ENCODE results near the gene RHO. TPM values are rescaled to one million over a fixed set of nuclear protein-coding genes. Genes with fewer than 3 reads are reported as not detected.
"Not testable (repeated sequence)": the region's sequence is repeated elsewhere in the genome, so short reads cannot be mapped to it uniquely, and the experiment has no call there.

RHO gene
- total RNA-seq, 1 donor: not detected

DNA sequence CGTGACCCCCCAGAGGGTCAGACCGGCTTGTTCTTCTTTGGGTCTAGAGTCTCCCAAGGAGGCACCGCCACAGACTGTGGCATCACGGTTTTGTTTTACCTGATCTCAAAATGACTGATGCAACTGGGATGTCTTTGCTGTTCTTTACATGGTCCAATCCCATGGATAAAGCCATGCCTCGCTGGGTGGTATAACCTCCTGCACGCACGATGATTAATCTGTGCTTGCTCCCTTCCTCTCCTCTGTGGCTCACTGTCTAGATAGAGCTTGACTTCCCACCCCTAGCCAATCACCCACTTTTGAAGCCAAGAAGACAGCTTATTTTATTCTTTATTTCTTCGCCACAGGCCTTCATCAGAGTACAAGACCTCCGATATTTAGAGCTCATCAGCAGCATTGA lies 36.6 kb upstream of the RHO start:
- Histone ChIP-seq H3K4me2 (ENCODE audit: insufficient read depth, low read length) (no peak overlapping the region), H2AFZ (ENCODE audit: low read length) (no peak overlapping the region), H3K9me3 (ENCODE audit: low read depth, low read length) (no peaks in the 10 kb centered on the region), H3K27me3 (ENCODE audit: insufficient read depth, low read length) (no peaks in the 10 kb centered on the region), H3K4me3 (ENCODE audit: insufficient read depth, low read length) (no peak overlapping the region), H3K4me1 (ENCODE audit: insufficient read depth, low read length) (peaks cover 34% of the 10 kb centered on the region), H3K36me3 (ENCODE audit: insufficient read depth, low read length) (peaks cover 20% of the 10 kb centered on the region), H4K20me1 (ENCODE audit: insufficient read depth, low read length) (no peaks in the 10 kb centered on the region), H3K79me2 (ENCODE audit: insufficient read depth, low read length) (peaks cover 4% of the 10 kb centered on the region), H3K27ac (ENCODE audit: low read depth, low read length) (peak overlapping the region; percentile 98)
- peak; percentile 86 for DNase-seq (ENCODE audit: insufficient read length, low spot score, missing footprints)
- TF ChIP-seq, protein P1, sequence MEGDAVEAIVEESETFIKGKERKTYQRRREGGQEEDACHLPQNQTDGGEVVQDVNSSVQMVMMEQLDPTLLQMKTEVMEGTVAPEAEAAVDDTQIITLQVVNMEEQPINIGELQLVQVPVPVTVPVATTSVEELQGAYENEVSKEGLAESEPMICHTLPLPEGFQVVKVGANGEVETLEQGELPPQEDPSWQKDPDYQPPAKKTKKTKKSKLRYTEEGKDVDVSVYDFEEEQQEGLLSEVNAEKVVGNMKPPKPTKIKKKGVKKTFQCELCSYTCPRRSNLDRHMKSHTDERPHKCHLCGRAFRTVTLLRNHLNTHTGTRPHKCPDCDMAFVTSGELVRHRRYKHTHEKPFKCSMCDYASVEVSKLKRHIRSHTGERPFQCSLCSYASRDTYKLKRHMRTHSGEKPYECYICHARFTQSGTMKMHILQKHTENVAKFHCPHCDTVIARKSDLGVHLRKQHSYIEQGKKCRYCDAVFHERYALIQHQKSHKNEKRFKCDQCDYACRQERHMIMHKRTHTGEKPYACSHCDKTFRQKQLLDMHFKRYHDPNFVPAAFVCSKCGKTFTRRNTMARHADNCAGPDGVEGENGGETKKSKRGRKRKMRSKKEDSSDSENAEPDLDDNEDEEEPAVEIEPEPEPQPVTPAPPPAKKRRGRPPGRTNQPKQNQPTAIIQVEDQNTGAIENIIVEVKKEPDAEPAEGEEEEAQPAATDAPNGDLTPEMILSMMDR (IDR thresholded peaks at IDR 0.05; ENCODE audit: extremely low read depth, low read depth, low read length): no peak

DNA sequence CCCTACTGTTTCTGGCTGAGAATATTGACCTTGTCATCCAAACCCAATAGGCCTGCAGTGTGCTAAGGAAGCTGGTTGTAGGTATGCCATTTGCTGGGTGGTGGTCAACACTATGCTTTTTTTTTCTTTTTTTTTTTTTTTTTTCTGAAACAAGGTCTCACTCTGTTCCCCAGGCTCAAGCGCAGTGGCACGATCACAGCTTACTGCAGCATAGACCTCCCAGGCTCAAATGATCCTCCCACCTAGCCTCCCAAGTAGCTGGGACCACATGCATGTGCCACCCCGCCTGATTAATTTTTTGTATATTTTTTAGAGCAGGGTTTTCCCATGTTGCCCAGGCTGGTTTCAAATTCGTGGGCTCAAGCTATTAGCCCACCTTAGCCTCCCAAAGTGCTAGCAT lies 35.7 kb upstream of the RHO start:
- no peaks in the 10 kb centered on the region for H4K20me1 ChIP-seq (ENCODE audit: insufficient read depth, low read length)
- peaks cover 4% of the 10 kb centered on the region for H3K79me2 ChIP-seq (ENCODE audit: insufficient read depth, low read length)
- no peak for DNase-seq (ENCODE audit: insufficient read length, low spot score, missing footprints)
- peaks cover 25% of the 10 kb centered on the region for H3K4me1 ChIP-seq (ENCODE audit: insufficient read depth, low read length)
- H3K9me3 ChIP-seq (ENCODE audit: low read depth, low read length): no peaks in the 10 kb centered on the region
- H3K36me3 ChIP-seq (ENCODE audit: insufficient read depth, low read length): peaks cover 20% of the 10 kb centered on the region
- H3K27me3 ChIP-seq (ENCODE audit: insufficient read depth, low read length): no peaks in the 10 kb centered on the region
- no peak overlapping the region for H3K4me2 ChIP-seq (ENCODE audit: insufficient read depth, low read length)
- H3K4me3 ChIP-seq (ENCODE audit: insufficient read depth, low read length): no peak overlapping the region
- TF ChIP-seq, protein P1 (IDR thresholded peaks at IDR 0.05; ENCODE audit: extremely low read depth, low read depth, low read length): no peak
- peak overlapping the region; percentile 98 for H3K27ac ChIP-seq (ENCODE audit: low read depth, low read length)
- no peak overlapping the region for H2AFZ ChIP-seq (ENCODE audit: low read length)

DNA sequence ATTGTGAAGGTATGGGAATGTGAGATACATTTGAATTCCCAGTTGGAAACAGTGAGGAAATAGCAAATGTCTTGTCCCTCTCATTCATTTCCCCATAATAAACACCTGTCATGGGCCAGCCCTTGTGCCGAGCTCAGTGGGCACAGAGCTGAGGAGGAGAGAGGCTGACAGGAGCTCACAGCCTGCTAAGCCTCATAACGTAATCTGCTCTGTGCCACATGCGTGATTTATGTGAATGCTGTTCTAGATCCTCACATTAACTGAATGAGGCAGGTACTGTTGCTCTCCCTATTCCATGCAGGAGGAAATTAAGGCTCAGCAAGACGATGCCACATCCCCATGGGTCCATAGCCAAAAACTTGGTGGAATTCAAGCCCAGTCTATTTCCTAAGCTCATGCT lies 35.2 kb upstream of the RHO start:
- Histone ChIP-seq H3K36me3 (ENCODE audit: insufficient read depth, low read length) (peaks cover 20% of the 10 kb centered on the region), H3K27me3 (ENCODE audit: insufficient read depth, low read length) (no peaks in the 10 kb centered on the region), H3K4me1 (ENCODE audit: insufficient read depth, low read length) (peaks cover 25% of the 10 kb centered on the region), H3K4me3 (ENCODE audit: insufficient read depth, low read length) (no peak overlapping the region), H3K9me3 (ENCODE audit: low read depth, low read length) (no peaks in the 10 kb centered on the region), H3K4me2 (ENCODE audit: insufficient read depth, low read length) (no peak overlapping the region), H3K79me2 (ENCODE audit: insufficient read depth, low read length) (peaks cover 4% of the 10 kb centered on the region), H3K27ac (ENCODE audit: low read depth, low read length) (no peak overlapping the region), H2AFZ (ENCODE audit: low read length) (no peak overlapping the region), H4K20me1 (ENCODE audit: insufficient read depth, low read length) (no peaks in the 10 kb centered on the region)
- TF ChIP-seq, protein P1 (IDR thresholded peaks at IDR 0.05; ENCODE audit: extremely low read depth, low read depth, low read length): no peak
- DNase-seq (ENCODE audit: insufficient read length, low spot score, missing footprints): no peak

GRCh38 chr3:129494499-129494898 lies 33.9 kb upstream of the RHO start:
- peak overlapping the region; percentile 53 for H3K4me2 ChIP-seq (ENCODE audit: insufficient read depth, low read length)
- not testable (repeated sequence) for DNase-seq (ENCODE audit: insufficient read length, low spot score, missing footprints)

GRCh38 chr3:129495006-129495639 lies 33.3 kb upstream of the RHO start:
- peaks cover 24% of the 10 kb centered on the region for H3K36me3 ChIP-seq (ENCODE audit: insufficient read depth, low read length)
- not testable (repeated sequence) for H3K27me3 ChIP-seq (ENCODE audit: insufficient read depth, low read length); H3K4me3 ChIP-seq (ENCODE audit: insufficient read depth, low read length); H3K79me2 ChIP-seq (ENCODE audit: insufficient read depth, low read length); DNase-seq (ENCODE audit: insufficient read length, low spot score, missing footprints); H3K9me3 ChIP-seq (ENCODE audit: low read depth, low read length); H4K20me1 ChIP-seq (ENCODE audit: insufficient read depth, low read length); H2AFZ ChIP-seq (ENCODE audit: low read length)
- H3K4me2 ChIP-seq (ENCODE audit: insufficient read depth, low read length): peak overlapping the region; percentile 53
- peaks cover 29% of the 10 kb centered on the region for H3K4me1 ChIP-seq (ENCODE audit: insufficient read depth, low read length)
- peak overlapping the region; percentile 98 for H3K27ac ChIP-seq (ENCODE audit: low read depth, low read length)

More at GRCh38 chr3:129494499-129494898, 33.9 kb upstream of the RHO start:
- Histone ChIP-seq H3K36me3 (ENCODE audit: insufficient read depth, low read length) (peaks cover 20% of the 10 kb centered on the region), H3K4me1 (ENCODE audit: insufficient read depth, low read length) (peaks cover 29% of the 10 kb centered on the region), H3K27ac (ENCODE audit: low read depth, low read length) (peak overlapping the region; percentile 98)
- H3K9me3 ChIP-seq (ENCODE audit: low read depth, low read length); H3K4me3 ChIP-seq (ENCODE audit: insufficient read depth, low read length); H3K79me2 ChIP-seq (ENCODE audit: insufficient read depth, low read length); H4K20me1 ChIP-seq (ENCODE audit: insufficient read depth, low read length); H3K27me3 ChIP-seq (ENCODE audit: insufficient read depth, low read length); H2AFZ ChIP-seq (ENCODE audit: low read length): not testable (repeated sequence)

DNA sequence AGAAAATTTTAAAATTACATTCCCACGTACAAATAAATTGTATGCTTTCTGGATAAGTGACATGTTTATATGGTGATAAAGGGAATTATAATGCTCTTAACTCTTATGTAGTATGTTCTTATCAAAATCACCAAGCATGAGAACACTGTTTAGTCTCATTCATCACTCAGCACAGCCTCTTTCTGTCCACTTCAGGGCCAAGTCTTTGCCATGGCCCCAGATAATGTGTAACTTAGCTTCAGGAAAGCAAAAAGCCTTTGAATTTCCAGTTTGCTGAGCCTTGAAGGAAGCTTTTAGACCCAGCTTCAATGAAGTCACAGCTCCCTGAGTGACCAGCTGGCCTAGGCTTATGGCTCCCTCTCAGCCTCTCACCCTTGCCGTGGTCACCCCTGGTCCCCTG lies 30.6 kb upstream of the RHO start:
- not testable (repeated sequence) for H3K27me3 ChIP-seq (ENCODE audit: insufficient read depth, low read length); H3K9me3 ChIP-seq (ENCODE audit: low read depth, low read length); H2AFZ ChIP-seq (ENCODE audit: low read length); H3K4me2 ChIP-seq (ENCODE audit: insufficient read depth, low read length); H4K20me1 ChIP-seq (ENCODE audit: insufficient read depth, low read length); H3K4me3 ChIP-seq (ENCODE audit: insufficient read depth, low read length); H3K27ac ChIP-seq (ENCODE audit: low read depth, low read length); DNase-seq (ENCODE audit: insufficient read length, low spot score, missing footprints); H3K79me2 ChIP-seq (ENCODE audit: insufficient read depth, low read length)
- Histone ChIP-seq H3K4me1 (ENCODE audit: insufficient read depth, low read length) (peaks cover 19% of the 10 kb centered on the region), H3K36me3 (ENCODE audit: insufficient read depth, low read length) (peaks cover 28% of the 10 kb centered on the region)
